HG03520 (cell line): ENCODE data around the gene LRBA.

Experiments used
- ATAC-seq: cut with Tn5 transposase; IDR thresholded peaks from one replicate; pipeline ENCODE4 v1.9.1; 2021; ENCODE audit warnings: mild to moderate bottlenecking, moderate library complexity; ENCODE audit not compliant: unreplicated experiment

The LRBA gene

DNA sequence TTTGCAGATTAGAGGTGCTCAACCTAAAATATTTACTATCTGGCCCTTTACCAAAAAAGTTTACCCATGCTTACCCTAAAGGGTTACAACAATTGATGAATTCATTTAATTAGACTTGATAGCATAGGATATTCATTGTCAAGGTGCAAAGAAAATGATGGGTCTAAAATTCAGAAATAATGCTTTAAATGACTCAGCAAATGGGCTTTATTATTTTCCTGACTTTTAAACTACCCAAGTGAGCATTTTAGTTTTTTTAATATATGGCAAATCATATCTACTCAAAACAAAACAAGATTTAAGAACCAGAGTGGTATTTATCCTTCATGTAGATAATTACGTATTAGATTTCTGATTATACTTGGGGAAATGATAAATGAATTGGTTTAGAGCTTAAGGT, 701.1 kb downstream of the LRBA start:
- no peak for ATAC-seq

DNA sequence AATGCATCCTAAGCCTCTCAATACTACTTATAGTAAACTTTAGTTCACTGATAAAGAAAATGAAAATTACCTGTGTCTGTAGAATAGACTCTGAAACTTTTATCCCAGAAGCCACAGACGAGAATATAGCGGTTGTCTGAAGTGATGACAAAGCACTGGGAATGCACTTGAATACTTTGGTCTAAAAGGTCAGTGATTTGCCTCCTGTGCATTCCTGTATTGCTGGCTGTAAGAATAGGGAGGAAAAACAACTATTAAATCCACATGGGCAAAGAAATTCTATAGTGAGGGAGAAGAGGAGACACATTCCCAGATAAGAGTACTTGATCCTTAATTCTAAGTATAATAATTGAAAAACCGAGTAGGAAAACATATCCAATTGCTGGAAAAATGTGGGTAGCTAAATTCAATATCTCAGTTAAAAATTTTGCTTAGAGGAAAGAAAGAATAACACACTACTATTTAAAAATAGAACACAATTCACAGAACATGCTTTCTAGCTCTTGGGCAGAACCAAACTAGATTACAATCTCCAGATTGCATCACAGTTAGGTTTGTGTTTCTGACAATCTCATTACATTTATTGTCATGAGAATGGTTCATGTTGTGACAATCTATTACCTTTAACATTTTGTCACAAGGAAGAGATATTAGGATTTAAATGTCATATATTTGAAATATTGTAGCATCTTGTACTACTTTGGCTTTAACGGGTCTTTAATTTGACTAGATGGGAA, 704.8 kb downstream of the LRBA start:
- no peak for ATAC-seq

DNA sequence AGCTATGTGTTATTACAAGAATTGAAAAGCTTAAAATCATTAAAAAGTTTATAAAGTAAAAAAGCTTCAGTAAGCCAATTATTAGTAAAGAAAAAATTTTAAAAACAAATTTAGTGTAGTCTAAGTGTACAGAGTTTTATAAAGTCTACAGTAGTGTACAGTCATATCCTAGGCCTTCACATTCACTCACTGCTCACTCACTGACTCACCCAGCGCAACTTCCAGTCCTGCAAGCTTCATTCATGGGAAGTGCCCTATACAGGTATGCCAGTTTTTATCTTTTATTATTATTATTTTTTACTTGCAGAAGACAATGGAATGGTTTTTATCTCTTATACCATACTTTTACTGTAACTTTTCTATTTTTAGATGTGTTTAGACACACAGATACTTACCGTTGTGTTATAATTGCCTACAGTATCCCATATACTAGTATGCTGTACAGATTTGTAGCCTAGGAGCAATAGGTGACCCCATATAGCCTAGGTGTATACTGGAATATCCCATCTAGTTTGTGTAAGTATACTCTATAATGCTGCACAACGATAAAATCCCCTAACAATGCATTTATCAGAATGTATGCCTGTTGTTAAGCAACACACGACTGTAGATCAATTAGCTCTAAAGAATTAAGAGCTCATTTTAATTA, 706.1 kb downstream of the LRBA start:
- no peak for ATAC-seq

DNA sequence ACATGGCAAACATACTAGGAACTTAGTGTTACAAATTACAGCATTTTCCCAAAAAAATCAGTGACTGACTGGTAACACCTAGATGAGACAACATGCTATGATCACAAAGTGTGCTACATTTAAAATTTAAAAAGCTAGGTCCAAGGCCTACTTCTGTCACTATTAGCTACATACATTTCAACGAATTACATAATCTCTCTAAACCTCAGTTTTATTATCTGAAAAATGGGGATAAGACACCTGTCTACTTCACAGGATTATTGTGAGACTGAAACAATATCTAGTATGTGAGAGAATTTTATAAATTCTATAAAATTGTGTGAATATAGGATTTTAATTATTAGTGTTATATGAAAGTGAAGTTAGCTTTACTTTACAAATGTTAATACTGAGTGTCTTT, 708.4 kb downstream of the LRBA start:
- ATAC-seq = no peak

DNA sequence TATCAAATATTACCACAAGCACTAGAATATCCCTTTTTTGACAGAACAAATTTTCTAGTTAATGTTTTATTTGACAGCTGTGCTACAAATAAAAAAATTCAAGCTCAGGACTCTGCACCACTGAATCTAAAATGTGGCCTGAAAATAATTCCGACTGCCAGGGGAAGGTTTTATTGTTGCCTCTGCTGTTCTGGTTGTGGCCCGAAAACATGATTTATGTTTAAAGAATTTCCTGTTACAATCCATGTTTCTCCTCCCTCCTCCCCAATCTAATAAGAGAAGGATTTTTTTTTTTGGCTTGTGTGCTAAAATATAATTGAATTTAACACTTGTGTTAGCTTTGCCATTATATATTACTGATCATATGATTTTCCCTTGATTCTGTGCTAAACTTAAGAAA, 709.1 kb downstream of the LRBA start:
- no peak for ATAC-seq

DNA sequence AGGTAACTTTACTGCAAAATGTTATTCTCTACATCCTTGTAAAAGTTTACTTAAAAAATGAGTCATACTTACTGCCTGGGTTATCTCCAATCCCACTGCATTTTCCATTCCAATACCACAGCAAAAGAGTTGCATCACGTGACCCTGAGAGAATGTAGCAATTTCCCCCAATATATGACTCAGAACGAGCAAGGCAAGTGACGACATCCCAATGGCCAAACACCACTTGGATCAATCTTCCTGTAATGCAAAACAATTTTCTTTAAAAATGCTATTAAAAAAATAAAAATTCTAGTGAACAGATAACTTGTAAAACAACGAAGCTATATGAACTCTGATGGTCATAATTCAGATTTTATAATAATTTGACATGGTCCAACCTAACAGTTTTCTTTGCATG, 712.5 kb downstream of the LRBA start:
- no peak for ATAC-seq

DNA sequence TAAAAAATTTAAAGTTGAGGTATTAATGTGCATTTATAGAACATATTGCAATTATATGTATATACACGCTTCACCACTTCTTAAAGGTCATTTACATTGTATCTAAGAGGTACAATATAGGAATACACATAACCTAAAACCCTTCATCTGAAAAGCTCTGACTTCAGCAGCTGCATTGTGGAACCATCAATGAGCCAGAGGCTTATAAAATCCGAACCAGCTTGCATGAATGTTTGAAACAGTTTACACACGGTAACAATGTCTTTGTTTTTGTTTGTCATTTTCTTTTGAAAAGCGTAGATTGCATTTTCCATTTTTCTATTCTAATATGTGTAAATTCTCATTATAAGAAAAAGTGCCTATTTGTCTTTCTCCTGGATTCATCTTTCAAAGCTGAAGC, 715.3 kb downstream of the LRBA start:
- no peak for ATAC-seq

DNA sequence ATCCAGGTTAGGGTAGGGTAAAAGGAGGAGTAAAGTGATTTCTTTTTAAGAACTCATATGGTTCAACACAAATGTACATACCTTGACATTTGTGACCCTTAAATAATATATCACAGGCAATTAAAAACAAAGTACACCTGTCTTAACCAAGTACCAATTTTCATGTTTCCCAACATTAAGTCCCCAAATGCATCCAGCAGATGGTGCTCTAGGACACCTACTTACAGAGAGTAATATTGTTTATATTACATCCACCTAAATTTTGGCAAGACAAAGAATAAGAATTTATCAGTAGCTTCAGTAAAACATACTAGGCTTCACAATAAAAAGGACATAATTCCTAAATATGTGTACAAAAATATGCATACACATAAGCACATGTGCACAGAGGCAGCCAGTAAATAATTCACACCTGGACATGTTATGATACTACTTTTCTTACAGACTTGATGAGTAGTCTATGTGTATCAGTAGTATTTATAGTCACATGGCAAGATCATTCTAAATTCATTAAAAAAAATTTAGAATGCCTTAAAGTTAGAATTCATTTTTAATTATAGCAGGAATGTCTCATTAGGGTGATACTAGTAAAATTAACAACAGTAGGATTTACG, 717.1 kb downstream of the LRBA start:
- no peak for ATAC-seq

DNA sequence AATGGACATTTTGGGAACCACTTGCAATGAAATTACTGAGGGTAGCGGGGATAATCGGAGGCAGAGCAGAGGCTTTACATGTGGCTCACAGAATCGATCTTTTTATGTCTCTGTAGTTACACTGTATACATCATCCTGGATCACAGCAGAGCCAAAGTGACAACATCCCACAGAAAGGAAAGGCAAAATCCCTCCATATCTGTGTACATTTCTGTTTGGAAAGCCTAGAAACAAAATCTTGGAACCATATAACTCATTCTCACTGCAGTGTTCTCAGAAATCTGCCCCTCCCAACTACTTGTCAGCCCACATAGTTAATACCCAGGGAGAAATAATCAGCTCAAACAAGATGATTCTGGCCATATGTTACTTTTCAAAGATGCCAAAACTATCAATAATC, 725.2 kb downstream of the LRBA start:
- no peak for ATAC-seq

DNA sequence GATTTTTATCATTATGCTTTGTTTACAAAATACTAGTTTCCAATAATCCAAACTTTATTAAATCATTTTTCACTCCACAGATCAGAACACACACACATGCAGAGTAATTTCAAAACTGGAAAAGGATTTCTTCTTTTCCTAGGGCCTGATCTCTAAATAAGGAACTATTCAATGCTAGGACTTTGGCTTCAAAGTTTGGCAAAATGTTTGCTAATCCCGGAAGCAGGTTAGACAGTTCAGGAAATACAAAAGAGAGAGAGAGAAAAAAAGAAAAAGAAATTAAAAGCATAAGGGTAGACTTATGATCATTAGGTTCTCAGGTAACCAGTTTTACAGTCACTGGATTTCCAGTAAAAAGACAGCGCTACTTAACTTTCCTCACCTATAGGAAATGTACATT, 725.9 kb downstream of the LRBA start:
- no peak for ATAC-seq

DNA sequence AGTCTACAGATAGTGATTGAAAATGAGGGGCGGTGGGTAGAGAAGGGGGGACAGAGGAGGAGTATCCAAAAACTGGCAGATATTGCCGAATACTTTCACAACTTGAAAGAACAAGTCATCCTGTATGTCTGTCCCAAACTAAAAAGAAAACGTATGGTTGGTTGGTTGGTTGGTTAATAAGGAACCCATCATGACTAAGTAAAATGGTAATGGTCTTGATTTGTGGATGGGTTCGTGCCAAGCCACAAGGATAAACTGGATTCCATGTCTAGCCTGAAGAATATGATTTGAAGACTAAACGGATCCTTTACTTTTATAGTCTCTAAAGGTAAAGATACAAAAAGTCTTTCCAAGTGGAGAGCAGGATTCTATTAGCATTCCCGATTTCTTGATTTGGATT, 728.4 kb downstream of the LRBA start:
- no peak for ATAC-seq

DNA sequence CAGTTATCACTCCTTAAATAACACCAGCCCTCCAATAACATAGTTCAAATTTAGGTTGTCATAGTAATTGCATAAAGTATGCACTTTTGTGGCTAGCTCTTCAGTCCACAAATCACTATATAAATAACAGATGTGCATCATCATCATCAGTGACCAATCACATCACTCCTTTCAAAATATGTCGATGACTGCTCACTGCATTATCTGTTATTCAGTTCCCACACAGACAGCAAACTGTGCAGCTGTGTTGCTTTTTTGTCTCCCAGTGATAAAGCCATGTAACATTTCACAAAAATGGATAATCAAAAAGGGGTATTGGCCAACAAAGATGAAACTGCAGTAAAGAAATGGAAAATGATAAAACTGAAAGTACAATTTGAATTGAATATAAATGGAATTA, 731.4 kb downstream of the LRBA start:
- no peak for ATAC-seq

DNA sequence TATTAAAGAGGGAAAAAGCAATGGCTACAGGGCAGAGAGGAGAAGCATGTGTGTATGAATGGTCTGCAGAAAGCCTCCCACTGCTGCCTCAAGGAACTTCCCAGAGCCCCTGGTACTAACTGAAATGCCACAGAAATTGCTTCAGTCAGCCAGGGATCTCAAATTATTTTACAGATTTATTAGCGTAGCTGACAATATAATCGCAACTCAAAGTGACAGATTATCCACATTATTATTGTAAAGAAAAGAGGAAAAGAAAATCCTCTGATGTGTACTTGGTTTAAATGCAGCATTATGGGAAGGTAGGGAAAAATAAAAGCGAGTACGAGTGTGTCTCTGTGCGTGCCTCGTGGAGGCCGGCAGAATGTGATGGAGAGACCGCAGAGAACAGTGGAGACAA, 734.1 kb downstream of the LRBA start:
- ATAC-seq = no peak

DNA sequence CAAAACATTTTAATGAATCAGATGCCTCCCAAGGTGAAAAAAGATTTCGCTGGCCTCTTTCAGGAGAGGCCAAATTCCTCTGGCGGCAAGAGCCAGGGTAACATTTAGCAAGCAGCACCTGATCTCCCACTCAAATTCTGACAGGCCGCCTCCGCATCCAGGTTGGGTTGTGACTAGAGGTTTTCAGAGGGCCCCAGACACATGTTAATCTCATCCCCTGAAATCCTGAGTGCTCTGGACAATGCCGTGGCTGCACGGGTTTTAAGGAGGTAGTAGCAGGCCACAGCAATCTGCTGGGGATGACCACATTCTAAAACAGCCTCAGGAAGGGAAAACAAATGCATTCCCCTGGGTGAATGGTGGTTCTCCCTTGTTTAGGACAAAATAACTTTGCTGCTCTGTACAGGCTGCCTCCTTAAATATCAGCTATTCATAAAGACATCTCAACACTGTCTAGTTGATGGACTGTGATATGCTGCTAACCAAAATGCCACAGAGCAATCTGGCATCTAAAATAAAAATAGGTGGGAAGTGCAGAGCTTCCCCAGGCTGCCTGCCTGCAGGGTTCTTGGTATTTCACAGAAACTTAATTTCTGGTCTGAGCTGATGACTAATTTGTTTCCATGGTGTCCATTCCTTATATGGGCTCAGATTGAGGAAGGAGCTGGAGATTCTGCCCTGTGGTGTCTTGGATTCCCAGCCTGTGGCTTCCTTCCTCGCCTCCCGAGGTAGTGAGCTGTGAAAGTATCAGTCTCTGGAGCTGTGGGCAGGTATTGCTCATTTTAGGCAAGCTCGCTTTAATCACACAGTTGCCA, 734.8 kb downstream of the LRBA start:
- ATAC-seq = no peak

DNA sequence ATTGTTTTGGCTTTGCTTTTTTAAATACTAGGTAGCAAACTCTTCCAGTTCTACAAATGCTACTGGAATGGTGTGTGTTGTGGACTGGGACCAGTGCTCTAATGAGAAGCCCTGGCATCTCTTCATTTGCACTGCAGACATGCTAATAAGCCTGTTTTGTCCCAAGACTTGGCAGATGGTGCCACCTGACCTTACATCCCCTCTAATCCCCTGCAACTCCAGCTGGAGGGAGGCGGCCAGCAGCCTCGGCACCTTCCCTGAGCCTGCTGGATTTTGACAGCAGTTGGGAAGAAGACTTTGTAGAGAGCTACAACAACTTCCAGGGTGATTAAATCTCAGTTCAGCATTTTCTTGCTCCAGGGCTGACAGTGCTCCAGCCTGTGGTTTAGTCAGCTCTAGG, 736.9 kb downstream of the LRBA start:
- ATAC-seq = no peak

DNA sequence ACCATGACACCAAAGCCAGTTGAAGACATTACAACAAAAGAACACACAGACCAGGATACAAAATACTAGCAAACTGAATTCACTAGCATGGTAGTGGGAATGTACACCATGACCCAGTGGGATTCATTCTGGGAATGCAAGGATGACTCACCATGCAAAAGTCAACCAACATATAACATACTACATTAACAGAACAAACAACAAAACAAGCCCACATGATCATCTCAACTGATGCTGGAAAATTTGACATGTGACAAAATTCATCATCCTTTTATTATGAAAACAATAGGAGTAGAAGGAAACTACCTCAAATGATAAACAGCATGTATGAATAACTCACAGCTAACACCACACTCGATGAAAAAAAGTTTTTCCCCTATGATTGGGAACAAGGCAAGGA, 746.6 kb downstream of the LRBA start:
- no peak for ATAC-seq

DNA sequence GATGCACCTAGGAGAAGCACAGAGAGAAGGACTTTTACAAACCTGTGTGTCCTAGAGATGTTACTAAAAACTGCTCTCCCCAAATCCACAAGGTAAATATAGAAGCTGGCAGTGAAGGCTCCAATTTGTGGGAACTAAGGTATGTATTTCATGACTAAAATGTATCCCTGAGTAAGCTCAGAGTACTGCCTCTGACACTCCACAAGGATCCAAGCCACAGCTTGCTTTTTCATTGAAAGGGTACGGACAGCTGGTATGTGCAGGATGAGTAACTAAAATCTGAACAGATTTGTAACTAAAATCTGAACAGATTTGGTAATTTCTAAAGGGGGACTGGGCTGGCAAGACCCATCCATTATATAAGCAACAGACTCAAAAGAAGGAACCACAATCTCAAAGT, 749.3 kb downstream of the LRBA start:
- no peak for ATAC-seq

DNA sequence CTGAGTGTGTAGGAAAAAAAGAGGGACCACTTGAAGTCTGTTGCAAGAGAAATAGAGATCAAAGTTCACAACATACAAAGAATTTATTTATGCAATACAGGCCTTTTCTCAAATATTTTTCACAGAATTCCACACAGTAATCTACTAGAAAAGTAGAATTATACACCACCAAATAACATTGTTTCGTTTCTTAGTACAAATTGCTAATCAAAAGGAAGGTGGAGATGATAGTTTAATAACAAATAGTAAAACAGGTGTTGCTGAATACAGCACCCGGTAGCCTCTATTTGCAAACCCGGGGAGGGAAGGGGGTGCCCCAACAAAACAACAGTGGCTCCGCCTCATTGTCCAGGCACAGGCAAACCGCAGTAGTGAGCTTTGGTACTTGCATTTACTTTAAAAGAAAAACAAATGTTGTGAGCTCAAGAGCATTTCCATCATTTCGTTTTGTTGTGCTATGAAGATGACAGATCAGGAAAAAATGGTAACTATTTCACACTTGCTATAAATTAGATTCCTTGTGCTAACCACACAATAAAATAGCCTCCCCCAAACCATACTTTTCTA, 750.4 kb downstream of the LRBA start:
- ATAC-seq = no peak

DNA sequence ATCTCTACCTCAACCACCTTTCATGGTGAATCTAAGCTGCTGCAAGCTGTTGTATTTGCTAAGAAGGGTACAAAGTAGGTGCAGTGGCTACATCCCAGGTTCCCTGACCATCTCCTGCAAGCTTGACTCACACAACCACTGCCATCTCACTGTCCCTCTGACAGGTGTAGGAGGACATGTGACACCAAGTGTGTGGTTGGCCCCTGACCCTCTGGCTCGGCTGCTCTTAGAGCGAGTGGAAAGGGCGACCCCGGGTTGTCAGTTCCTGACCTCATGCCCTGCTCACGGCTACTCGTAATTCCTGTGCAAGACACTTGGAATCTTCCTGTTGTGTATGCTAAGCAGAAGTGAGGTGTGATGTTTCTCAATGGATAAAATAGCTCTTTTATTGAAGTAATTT, 752.5 kb downstream of the LRBA start:
- no peak for ATAC-seq

DNA sequence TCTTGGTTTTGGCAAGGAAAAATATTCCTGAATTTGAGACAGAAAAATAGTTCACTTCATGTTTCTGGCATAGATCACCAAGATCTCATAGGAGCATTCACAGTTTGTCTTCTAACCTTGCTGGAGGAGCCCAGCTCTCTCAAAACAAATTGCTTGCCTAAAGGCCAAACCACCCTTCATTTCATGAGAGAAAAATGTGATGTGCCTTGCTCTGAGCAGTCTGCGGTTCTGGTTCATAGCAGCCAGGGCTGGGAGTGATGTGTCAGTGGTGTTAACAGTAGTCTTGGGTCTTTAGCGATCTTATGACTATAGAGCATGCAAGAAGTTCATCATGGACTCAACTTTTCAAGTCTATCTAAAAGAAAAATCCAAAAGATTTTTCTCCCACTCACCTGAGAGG, 753.5 kb downstream of the LRBA start:
- ATAC-seq = no peak

DNA sequence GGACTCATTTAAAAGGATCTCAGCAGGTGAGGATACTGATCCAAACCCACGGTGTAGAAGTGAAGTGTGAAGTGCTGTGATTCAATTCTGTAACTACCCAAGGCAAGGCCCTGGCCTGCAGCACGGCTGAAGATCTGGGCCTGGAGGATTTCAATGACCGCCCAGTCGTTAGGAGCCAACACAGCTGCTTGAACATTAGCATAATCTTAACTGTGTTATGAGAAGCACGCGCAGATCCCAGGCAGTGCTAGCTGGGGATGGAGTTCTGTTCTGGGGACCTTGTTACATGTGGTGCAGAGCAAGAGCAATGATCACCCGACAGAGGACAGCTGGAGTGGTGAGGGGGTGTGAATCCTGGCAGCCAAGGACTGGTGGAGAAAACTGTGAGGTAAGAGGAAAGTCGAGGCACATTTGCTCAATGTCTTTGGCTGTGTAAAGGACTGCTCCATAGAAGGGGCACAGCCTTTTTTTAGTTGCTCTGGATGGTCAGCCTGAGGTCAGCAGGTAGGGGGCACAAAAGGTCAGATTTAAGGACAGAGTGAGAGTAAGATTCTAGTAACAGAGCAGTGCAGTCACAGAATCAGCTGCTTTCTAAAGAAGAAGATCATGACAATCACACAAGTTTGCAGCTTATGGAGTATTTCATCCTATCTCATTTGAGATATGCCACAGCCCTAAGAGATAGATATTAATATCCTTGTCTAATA, 755.1 kb downstream of the LRBA start:
- no peak for ATAC-seq
